ENCODE results near the gene NDUFS7. TPM values are rescaled to one million over a fixed set of nuclear protein-coding genes. Genes with fewer than 3 reads are reported as not detected.

Gene NDUFS7
- total RNA-seq, 3 donors from 2014 or later: 118 to 160 (median 148) TPM

GRCh38 chr19:1409204-1410005 is 25.7 kb downstream of the NDUFS7 start:
- intact Hi-C loops (cut with DNase I, micrococcal nuclease): no loop called here
- Histone ChIP-seq H3K4me1 (ENCODE audit: low read depth) (peaks cover 39% of the 10 kb centered on the region), H3K4me3 (no peak overlapping the region), H3K36me3 (ENCODE audit: low read depth) (peaks cover 3% of the 10 kb centered on the region), H3K9me3 (no peaks in the 10 kb centered on the region)
- ATAC-seq (no peak), DNase-seq (no peak)
- no peak for TF ChIP-seq CTCF (IDR thresholded peaks at IDR 0.05)

GRCh38 chr19:1410136-1410786 is 26.6 kb downstream of the NDUFS7 start:
- peaks cover 3% of the 10 kb centered on the region for H3K36me3 ChIP-seq (ENCODE audit: low read depth)
- H3K4me1 ChIP-seq (ENCODE audit: low read depth): peaks cover 45% of the 10 kb centered on the region
- no peak for TF ChIP-seq CTCF (IDR thresholded peaks at IDR 0.05)
- no peaks in the 10 kb centered on the region for H3K9me3 ChIP-seq
- H3K4me3 ChIP-seq: no peak overlapping the region
- intact Hi-C loops (cut with DNase I, micrococcal nuclease): no loop called here
- ATAC-seq (no peak), DNase-seq (peak in 1 of 3 donors; percentile 55)

- ATAC-seq (no peak), DNase-seq (no peak)
- Histone ChIP-seq H3K9me3 (no peaks in the 10 kb centered on the region), H3K4me3 (no peak overlapping the region), H3K4me1 (ENCODE audit: low read depth) (peaks cover 50% of the 10 kb centered on the region), H3K36me3 (ENCODE audit: low read depth) (peaks cover 3% of the 10 kb centered on the region)
- intact Hi-C loops (cut with DNase I, micrococcal nuclease): no loop called here
- no peak for TF ChIP-seq CTCF (IDR thresholded peaks at IDR 0.05)
These were observed 27.1 kb downstream of the NDUFS7 start for GRCh38 chr19:1410789-1411188.

- Histone ChIP-seq H3K4me1 (ENCODE audit: low read depth) (peaks cover 55% of the 10 kb centered on the region), H3K36me3 (ENCODE audit: low read depth) (peaks cover 3% of the 10 kb centered on the region), H3K9me3 (no peaks in the 10 kb centered on the region), H3K4me3 (no peak overlapping the region)
- no peak for TF ChIP-seq CTCF (IDR thresholded peaks at IDR 0.05)
- ATAC-seq (no peak), DNase-seq (peak in 1 of 3 donors; percentile 66)
- intact Hi-C loops (cut with DNase I, micrococcal nuclease): no loop called here
These were observed 27.8 kb downstream of the NDUFS7 start for GRCh38 chr19:1411255-1412191.

GRCh38 chr19:1412323-1412923 is 28.7 kb downstream of the NDUFS7 start:
- DNase-seq: peak in 1 of 3 donors; percentile 47
- intact Hi-C loops (cut with DNase I, micrococcal nuclease): no loop called here
- Histone ChIP-seq H3K36me3 (ENCODE audit: low read depth) (peaks cover 3% of the 10 kb centered on the region), H3K9me3 (no peaks in the 10 kb centered on the region), H3K4me1 (ENCODE audit: low read depth) (peaks cover 55% of the 10 kb centered on the region), H3K4me3 (no peak overlapping the region)
- no peak for ATAC-seq
- no peak for TF ChIP-seq CTCF (IDR thresholded peaks at IDR 0.05)

Data from mucosa of descending colon (tissue), 3 donors.